Endometrial microvascular endothelial cells (primary cell): ENCODE data around the gene ZNF396. TPM values are rescaled to one million over a fixed set of nuclear protein-coding genes. Genes with fewer than 3 reads are reported as not detected.

Source experiments
- in situ Hi-C: cut with HindIII; loops from 2 replicates; pipeline ENCODE4 v1.10.0; 2017; ENCODE audit warnings: low sequenced_read_pairs, low pct_unique_long_range_greater_than_20kb; ENCODE audit errors: inconsistent ontology term
- total RNA-seq: library from RNA; depleted of rRNA; stranded (reverse); fragments of >200 nt; gene quantifications from one replicate; pipeline ENCODE4 v1.2.3, GENCODE V29; 2015; ENCODE audit errors: inconsistent ontology term

The ZNF396 gene
- total RNA-seq: not detected

GRCh38 chr18:35376742-35377695 lies at the start of gene ZNF396:
Gene ZNF396, minus strand, starts transcription at chr18:35377337. Its CDS starts 3,045 bp downstream, at chr18:35374292.
- in situ Hi-C loops: no loop called here

GRCh38 chr18:35426786-35427185 lies 49.6 kb upstream of the ZNF396 start:
- in situ Hi-C loops: no loop called here

GRCh38 chr18:35424356-35424755 lies 47.2 kb upstream of the ZNF396 start:
- in situ Hi-C loops: no loop called here

- in situ Hi-C loops: no loop called here
Observed at GRCh38 chr18:35422237-35422636, 45.1 kb upstream of the ZNF396 start.

GRCh38 chr18:35418610-35419009 lies 41.5 kb upstream of the ZNF396 start:
- in situ Hi-C loops: no loop called here

- in situ Hi-C loops: no loop called here
Observed at GRCh38 chr18:35417223-35417622, 40.1 kb upstream of the ZNF396 start.

- in situ Hi-C loops: no loop called here
Observed at GRCh38 chr18:35415511-35416073, 38.5 kb upstream of the ZNF396 start.

GRCh38 chr18:35413163-35413511 lies 36.0 kb upstream of the ZNF396 start:
- in situ Hi-C loops: no loop called here

- in situ Hi-C loops: no loop called here
Observed at GRCh38 chr18:35411625-35412351, 34.7 kb upstream of the ZNF396 start.

- in situ Hi-C loops: no loop called here
Observed at GRCh38 chr18:35410561-35410960, 33.4 kb upstream of the ZNF396 start.

GRCh38 chr18:35409911-35410310 lies 32.8 kb upstream of the ZNF396 start:
- in situ Hi-C loops: no loop called here

GRCh38 chr18:35408843-35409261 lies 31.7 kb upstream of the ZNF396 start:
- in situ Hi-C loops: no loop called here

- in situ Hi-C loops: no loop called here
Observed at GRCh38 chr18:35407871-35408481, 30.8 kb upstream of the ZNF396 start.

GRCh38 chr18:35406666-35407065 lies 29.5 kb upstream of the ZNF396 start:
- in situ Hi-C loops: no loop called here

GRCh38 chr18:35397976-35398375 lies 20.8 kb upstream of the ZNF396 start:
- in situ Hi-C loops: no loop called here

GRCh38 chr18:35393716-35394115 lies 16.6 kb upstream of the ZNF396 start:
- in situ Hi-C loops: no loop called here

GRCh38 chr18:35392375-35392774 lies 15.2 kb upstream of the ZNF396 start:
- in situ Hi-C loops: no loop called here

- in situ Hi-C loops: no loop called here
Observed at GRCh38 chr18:35390951-35391700, 14.0 kb upstream of the ZNF396 start.
